OCI-LY7 (cell line): ENCODE results near the gene CARNS1. TPM values are rescaled to one million over a fixed set of nuclear protein-coding genes. Genes with fewer than 3 reads are reported as not detected.

ENCODE experiments used
- BruUV-seq: library from RNA; stranded (reverse); fragments of 400-500 nt; replicated peaks from 2 replicates; lab custom pipeline; 2021; lab: Mats Ljungman, UMichigan
- CTCF ChIA-PET: fragments of 300-600 bp; sonication (Branson Sonifier 250); formaldehyde crosslinking; loops from one replicate; lab custom pipeline; 2022; ENCODE audit warnings: antibody characterized with exemption; ENCODE audit not compliant: unreplicated experiment; lab: Charles Lee
- POLR2A ChIA-PET: fragments of 300-600 bp; sonication (Branson Sonifier 250); formaldehyde crosslinking; loops from one replicate; lab custom pipeline; 2022; ENCODE audit warnings: antibody characterized with exemption; lab: Charles Lee
- DNase-seq: peaks from one replicate; pipeline ENCODE4 v3.0.0-alpha.2; 2015; ENCODE audit warnings: low spot score
- H2AFZ ChIP-seq: fragments of 200-600 bp; sonication (generic), shearing (Covaris generic); 2 replicates; pipeline ENCODE4 v1.6.1; 2014; ENCODE audit warnings: mild to moderate bottlenecking, antibody characterized with exemption, low read length, moderate library complexity
- H3K27ac ChIP-seq: fragments of 200-600 bp; sonication (generic); 2 replicates; pipeline ENCODE4 v1.5.1; 2014; ENCODE audit warnings: mixed run types, low read depth, mild to moderate bottlenecking, moderate library complexity, low read length, inconsistent platforms; ENCODE audit not compliant: poor library complexity, severe bottlenecking
- H3K36me3 ChIP-seq: fragments of 200-600 bp; sonication (generic); 2 replicates; pipeline ENCODE4 v1.6.1; 2014; ENCODE audit warnings: mild to moderate bottlenecking, antibody characterized with exemption, low read length, moderate library complexity, mixed read lengths; ENCODE audit not compliant: insufficient read depth
- H3K4me1 ChIP-seq: fragments of 200-600 bp; sonication (generic); 2 replicates; pipeline ENCODE4 v1.5.1; 2014; ENCODE audit warnings: mild to moderate bottlenecking, low read length; ENCODE audit not compliant: insufficient read depth, poor library complexity, severe bottlenecking
- H3K4me2 ChIP-seq: fragments of 200-600 bp; sonication (generic); 2 replicates; pipeline ENCODE4 v1.6.1; 2014; ENCODE audit warnings: mild to moderate bottlenecking, low read length
- H3K4me3 ChIP-seq: fragments of 200-600 bp; sonication (generic); 2 replicates; pipeline ENCODE4 v1.5.1; 2014; ENCODE audit warnings: mild to moderate bottlenecking, low read depth, low read length; ENCODE audit not compliant: poor library complexity, severe bottlenecking
- H3K79me2 ChIP-seq: fragments of 200-600 bp; sonication (generic); 2 replicates; pipeline ENCODE4 v1.6.1; 2016; ENCODE audit warnings: low read depth, mild to moderate bottlenecking, low read length, moderate library complexity, mixed read lengths; ENCODE audit not compliant: insufficient read depth
- H3K9me2 ChIP-seq: fragments of 200-600 bp; sonication (generic); 2 replicates; pipeline ENCODE4 v1.6.1; 2016; ENCODE audit warnings: mild to moderate bottlenecking, low read length, mixed read lengths; ENCODE audit not compliant: insufficient read depth
- H3K9me3 ChIP-seq: fragments of 200-600 bp; sonication (generic); 2 replicates; pipeline ENCODE4 v1.6.1; 2014; ENCODE audit warnings: mild to moderate bottlenecking, mixed run types, low read length, mixed read lengths
- H4K20me1 ChIP-seq: fragments of 200-600 bp; sonication (generic); 2 replicates; pipeline ENCODE4 v1.6.1; 2014; ENCODE audit warnings: mild to moderate bottlenecking, antibody characterized with exemption, low read length, moderate library complexity, mixed read lengths; ENCODE audit not compliant: insufficient read depth
- EZH2phosphoT487 ChIP-seq: fragments of 200-600 bp; sonication (generic); IDR thresholded peaks from 2 replicates; pipeline ENCODE4 v1.6.1; 2018; ENCODE audit warnings: low read depth, borderline replicate concordance, mild to moderate bottlenecking, mixed run types, antibody characterized with exemption, low read length, moderate library complexity, mixed read lengths
- intact Hi-C: fragments of 100-400 bp; cut with micrococcal nuclease; formaldehyde crosslinking; loops from one replicate; pipeline ENCODE4 v1.10.0; 2022; ENCODE audit not compliant: unreplicated experiment
- total RNA-seq, 2 experiments: library from RNA; depleted of rRNA in 1 of 2; stranded (reverse); fragments of >200 nt in 1 of 2; shearing (Covaris generic) in 1 of 2; gene quantifications; 2 replicates each; pipeline ENCODE4 v1.2.3, GENCODE V29; 2014 to 2022
- TF ChIP-seq, protein P1 (sequence below): fragments of 200-600 bp; sonication (generic); conservative IDR thresholded peaks from 2 replicates; pipeline ENCODE4 v1.5.1; 2014; ENCODE audit warnings: mild to moderate bottlenecking, antibody characterized with exemption, low read length, moderate library complexity, mixed read lengths

The CARNS1 gene
- total RNA-seq, 2 experiments from 2014 or later, result 0.06 to 0.21 TPM

GRCh38 chr11:67397986-67398660 lies 17.4 kb upstream of the CARNS1 start:
- no peak overlapping the region for H2AFZ ChIP-seq
- intact Hi-C loops, result no loop called here
- TF ChIP-seq, protein P1, sequence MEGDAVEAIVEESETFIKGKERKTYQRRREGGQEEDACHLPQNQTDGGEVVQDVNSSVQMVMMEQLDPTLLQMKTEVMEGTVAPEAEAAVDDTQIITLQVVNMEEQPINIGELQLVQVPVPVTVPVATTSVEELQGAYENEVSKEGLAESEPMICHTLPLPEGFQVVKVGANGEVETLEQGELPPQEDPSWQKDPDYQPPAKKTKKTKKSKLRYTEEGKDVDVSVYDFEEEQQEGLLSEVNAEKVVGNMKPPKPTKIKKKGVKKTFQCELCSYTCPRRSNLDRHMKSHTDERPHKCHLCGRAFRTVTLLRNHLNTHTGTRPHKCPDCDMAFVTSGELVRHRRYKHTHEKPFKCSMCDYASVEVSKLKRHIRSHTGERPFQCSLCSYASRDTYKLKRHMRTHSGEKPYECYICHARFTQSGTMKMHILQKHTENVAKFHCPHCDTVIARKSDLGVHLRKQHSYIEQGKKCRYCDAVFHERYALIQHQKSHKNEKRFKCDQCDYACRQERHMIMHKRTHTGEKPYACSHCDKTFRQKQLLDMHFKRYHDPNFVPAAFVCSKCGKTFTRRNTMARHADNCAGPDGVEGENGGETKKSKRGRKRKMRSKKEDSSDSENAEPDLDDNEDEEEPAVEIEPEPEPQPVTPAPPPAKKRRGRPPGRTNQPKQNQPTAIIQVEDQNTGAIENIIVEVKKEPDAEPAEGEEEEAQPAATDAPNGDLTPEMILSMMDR, result no peak
- TF ChIP-seq EZH2phosphoT487, result no peak
- peak; percentile 5 for DNase-seq
- no peaks in the 10 kb centered on the region for H3K9me3 ChIP-seq
- H3K4me1 ChIP-seq, result peaks cover 39% of the 10 kb centered on the region
- no peak overlapping the region for H3K4me2 ChIP-seq
- H4K20me1 ChIP-seq, result 0 out of 2 replicates have a peak, but pooled peaks cover 7% of the 10 kb centered on the region
- BruUV-seq, result TSS peak; percentile 95
- no peak overlapping the region for H3K4me3 ChIP-seq
- ChIA-PET CTCF (no interaction called here), POLR2A (no interaction called here)
- H3K36me3 ChIP-seq, result peaks cover 72% of the 10 kb centered on the region
- peaks cover 14% of the 10 kb centered on the region for H3K79me2 ChIP-seq
- H3K9me2 ChIP-seq, result no peaks in the 10 kb centered on the region
- no peak overlapping the region for H3K27ac ChIP-seq

- no peak for DNase-seq
- ChIA-PET CTCF (interaction anchor here (0.6 kb wide), 1 partner anchor 45 kb away, joined by 3 read pairs; no protein-coding TSS in a partner anchor), POLR2A (interaction anchor here (0.8 kb wide), 1 partner anchor 44 kb away, joined by 3 read pairs; no protein-coding TSS in a partner anchor)
- no TSS peak for BruUV-seq
- Histone ChIP-seq H2AFZ (no peak overlapping the region), H3K79me2 (peaks cover 16% of the 10 kb centered on the region), H3K27ac (no peak overlapping the region), H4K20me1 (0 out of 2 replicates have a peak, but pooled peaks cover 7% of the 10 kb centered on the region), H3K4me2 (peak overlapping the region; percentile 21; the same call in 1 of the 2 replicates), H3K36me3 (peaks cover 64% of the 10 kb centered on the region), H3K4me3 (no peak overlapping the region), H3K4me1 (peaks cover 44% of the 10 kb centered on the region), H3K9me3 (no peaks in the 10 kb centered on the region), H3K9me2 (no peaks in the 10 kb centered on the region)
- TF ChIP-seq, protein P1, result no peak
- no peak for TF ChIP-seq EZH2phosphoT487
- intact Hi-C loops, result no loop called here
Measured at GRCh38 chr11:67398661-67399563, 16.6 kb upstream of the CARNS1 start.
